HG02852 (cell line): ENCODE results near the gene C11orf54.

Source experiments
- ATAC-seq: cut with Tn5 transposase; IDR thresholded peaks from one replicate; pipeline ENCODE4 v1.9.1; 2021; ENCODE audit warnings: mild to moderate bottlenecking, moderate library complexity; ENCODE audit not compliant: unreplicated experiment

C11orf54 gene

GRCh38 chr11:93741094-93741881 lies at the start of gene C11orf54, which contains the start of gene TAF1D:
C11orf54 (plus strand) TSS chr11:93741672; CDS start chr11:93747394, 5,722 bp downstream.
TAF1D (minus strand) TSS chr11:93741495; CDS start chr11:93739304, 2,191 bp downstream.
- peak; percentile 82 for ATAC-seq

- no peak for ATAC-seq
These were observed 47.4 kb upstream of the C11orf54 start for GRCh38 chr11:93694109-93694508.

- ATAC-seq = no peak
These were observed 46.9 kb upstream of the C11orf54 start for GRCh38 chr11:93694557-93694956.

GRCh38 chr11:93697611-93698010 lies 43.9 kb upstream of the C11orf54 start:
- no peak for ATAC-seq

- no peak for ATAC-seq
These were observed 40.6 kb upstream of the C11orf54 start for GRCh38 chr11:93700830-93701229.

GRCh38 chr11:93704237-93704636 lies 37.2 kb upstream of the C11orf54 start:
- ATAC-seq = no peak

GRCh38 chr11:93710239-93710638 lies 31.2 kb upstream of the C11orf54 start:
- ATAC-seq = no peak

- ATAC-seq = no peak
These were observed 28.8 kb upstream of the C11orf54 start for GRCh38 chr11:93712678-93713077.

- ATAC-seq = no peak
These were observed 25.6 kb upstream of the C11orf54 start for GRCh38 chr11:93715797-93716396.

GRCh38 chr11:93717501-93717900 lies 24.0 kb upstream of the C11orf54 start:
- no peak for ATAC-seq

GRCh38 chr11:93718057-93718563 lies 23.4 kb upstream of the C11orf54 start:
- peak; percentile 81 for ATAC-seq

GRCh38 chr11:93719310-93719709 lies 22.2 kb upstream of the C11orf54 start:
- no peak for ATAC-seq

- no peak for ATAC-seq
These were observed 20.9 kb upstream of the C11orf54 start for GRCh38 chr11:93720522-93720921.

GRCh38 chr11:93724089-93724488 lies 17.4 kb upstream of the C11orf54 start:
- no peak for ATAC-seq

GRCh38 chr11:93727985-93728791 lies 13.3 kb upstream of the C11orf54 start:
- ATAC-seq = no peak

- ATAC-seq = no peak
These were observed 12.7 kb upstream of the C11orf54 start for GRCh38 chr11:93728792-93729128.

- ATAC-seq = no peak
These were observed 12.3 kb upstream of the C11orf54 start for GRCh38 chr11:93729129-93729616.

GRCh38 chr11:93730108-93731107 lies 11.1 kb upstream of the C11orf54 start:
- ATAC-seq = no peak

- no peak for ATAC-seq
These were observed 9.1 kb upstream of the C11orf54 start for GRCh38 chr11:93732237-93732892.
